HG02884 (cell line): ENCODE measurements around the gene COX7A2L.

ENCODE experiments used
- ATAC-seq: cut with Tn5 transposase; IDR thresholded peaks from one replicate; pipeline ENCODE4 v1.9.1; 2021; ENCODE audit warnings: mild to moderate bottlenecking, moderate library complexity; ENCODE audit not compliant: unreplicated experiment

COX7A2L gene

DNA sequence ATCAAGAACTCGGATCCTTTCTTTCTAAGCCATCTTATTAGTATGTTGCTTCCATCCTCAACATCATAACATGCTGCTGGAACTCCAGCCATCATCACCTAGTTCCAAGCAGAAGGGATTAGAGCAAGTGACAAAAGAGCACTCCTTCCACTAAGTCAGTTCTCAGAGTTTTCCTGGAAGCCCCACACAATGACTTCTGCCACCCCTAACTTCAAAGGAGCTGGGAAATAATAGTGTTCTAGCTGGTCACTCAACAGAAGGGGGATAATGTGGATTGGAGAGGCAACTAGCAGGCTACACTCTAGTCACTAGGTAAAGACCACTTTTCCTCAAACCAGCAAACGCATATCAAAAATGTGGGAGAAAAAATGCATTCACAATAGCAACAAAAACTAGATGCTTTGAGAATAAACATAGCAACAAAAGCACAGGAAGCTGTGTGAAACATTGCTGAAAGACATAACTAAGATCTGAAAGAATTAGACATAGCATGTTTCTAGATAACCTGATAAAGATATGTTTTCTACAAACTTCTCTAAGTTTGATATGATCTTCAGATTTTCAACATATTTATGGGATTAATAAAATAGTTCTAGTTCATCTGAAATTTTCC is 39.5 kb downstream of the COX7A2L start:
- no peak for ATAC-seq

DNA sequence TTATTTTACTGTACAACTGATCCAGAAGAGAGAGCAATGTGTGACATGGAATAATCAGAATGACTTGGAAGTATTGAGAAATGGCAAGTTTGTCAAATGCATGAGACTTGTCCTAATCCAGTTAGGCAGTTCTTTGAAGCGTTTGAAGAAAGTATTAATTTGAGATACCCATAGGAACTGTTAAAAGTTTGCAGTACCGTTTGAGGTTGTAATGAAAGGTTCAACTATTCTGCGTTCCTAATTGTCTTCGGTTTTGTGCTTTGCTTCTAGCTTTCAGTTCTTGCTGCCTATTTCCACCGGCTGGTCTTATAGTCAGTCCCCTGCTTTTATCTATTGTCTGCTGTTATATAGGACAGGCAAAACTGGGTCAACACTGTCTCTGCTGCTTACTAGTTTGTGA is 41.8 kb downstream of the COX7A2L start:
- ATAC-seq, result no peak

DNA sequence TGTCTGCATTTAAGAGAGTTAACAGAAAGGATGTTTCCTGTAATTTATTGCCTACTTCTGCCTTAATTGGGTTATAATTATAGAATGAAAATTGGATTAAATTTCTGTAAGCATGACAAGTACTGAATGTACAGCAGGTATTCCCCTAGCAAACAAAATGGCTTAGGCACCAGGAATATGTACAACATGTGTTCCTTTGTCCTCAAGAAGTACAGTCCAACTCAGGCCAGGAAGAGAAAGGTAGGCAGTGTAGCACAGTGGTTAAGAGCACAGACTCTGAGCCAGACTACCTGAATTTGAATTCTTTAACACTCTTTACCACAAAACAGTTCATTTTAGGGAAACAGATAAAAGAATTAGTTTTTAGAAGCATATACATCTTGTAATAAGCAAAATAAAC is 43.1 kb downstream of the COX7A2L start:
- no peak for ATAC-seq

DNA sequence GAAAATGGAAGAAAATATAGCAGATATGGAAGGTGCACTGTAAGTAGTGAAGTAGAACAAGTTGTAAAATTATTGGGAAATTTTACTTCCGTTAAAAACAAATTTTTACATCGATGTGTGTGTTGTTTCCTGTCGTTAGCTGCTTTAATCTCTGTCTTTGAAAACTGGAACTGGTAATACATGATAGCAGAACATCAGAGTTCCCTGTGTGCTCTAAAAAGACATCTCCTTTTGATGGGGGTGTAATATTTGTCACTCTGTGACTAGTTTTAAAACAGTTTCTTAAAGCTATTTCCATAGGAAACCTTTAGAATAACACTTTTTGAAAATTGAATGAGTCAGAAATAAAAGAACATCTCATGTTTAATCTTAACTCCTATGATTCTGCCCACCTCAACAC is 43.5 kb downstream of the COX7A2L start:
- no peak for ATAC-seq

DNA sequence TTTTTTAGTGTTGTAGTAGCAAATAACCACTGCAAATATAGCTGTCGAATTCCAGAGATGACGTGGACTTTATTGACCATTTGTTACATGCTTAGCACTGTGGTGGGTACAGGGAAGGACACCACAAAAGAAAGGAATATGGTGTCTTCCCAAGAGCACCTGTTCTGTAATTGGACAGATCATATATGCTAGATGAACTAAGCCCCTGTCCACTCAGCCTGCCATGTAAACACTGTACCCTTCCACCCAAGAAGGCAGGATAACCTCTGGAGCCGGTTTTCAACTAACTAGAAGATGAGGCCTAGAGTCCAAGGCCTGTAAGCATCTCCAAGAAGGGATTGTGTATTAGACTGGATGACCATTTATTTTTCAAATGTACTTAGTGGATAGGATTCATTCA is 44.1 kb downstream of the COX7A2L start:
- ATAC-seq, result no peak

DNA sequence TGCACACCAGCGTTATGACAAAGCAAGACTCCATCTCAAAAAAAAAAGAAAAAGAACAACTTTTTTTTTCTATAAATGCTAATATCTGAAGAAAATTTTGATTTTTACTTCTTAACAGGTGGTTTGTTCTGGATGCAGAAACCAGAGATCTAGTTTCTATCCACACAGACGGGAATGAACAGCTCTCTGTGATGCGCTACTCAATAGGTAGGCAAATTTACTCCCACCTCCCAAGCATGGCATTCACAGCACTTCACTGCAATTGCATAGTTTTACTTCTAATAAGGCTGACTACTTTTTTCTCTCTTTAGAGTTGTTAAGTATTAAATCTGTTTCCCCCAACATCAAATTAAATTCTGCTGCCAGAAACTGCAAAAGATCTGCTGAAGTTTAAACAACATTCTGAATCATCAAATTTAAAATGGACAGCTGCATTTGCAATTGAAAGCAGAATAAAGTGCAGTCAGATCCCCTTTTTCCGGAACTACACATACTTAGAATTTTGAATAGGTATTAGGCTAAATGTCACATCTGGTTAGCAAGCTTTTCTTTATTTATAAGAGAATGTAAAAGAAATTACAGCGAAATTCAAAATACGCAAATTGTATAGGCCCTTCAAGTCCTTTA is 45.1 kb downstream of the COX7A2L start:
- ATAC-seq, result no peak

DNA sequence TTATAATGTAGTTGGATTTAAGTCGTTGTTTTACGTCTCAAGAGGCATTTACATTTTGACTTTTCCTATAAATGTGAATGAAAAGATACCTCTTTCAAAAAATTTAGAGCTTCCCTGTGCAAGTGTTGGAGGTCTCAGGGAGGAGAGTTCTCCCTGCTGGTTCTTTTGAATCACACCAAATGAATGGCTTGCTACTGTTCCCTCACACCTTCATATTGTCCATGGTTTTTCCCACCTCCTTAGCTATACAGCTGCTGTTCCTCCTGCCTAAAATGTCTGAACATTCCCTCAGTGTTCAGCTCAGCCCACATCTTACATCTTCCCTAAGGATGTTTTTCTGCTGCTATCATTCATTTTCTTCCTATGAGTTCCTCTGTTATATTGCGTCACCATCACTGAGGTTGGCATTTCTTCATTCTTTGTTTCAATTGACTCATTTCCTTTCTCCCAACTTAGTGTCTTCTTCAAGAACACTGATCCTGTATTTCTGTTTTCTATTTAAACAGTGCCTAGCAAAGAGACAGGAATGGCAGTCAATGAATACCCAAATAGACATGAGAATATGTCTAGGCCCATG is 46.0 kb downstream of the COX7A2L start:
- ATAC-seq, result no peak

DNA sequence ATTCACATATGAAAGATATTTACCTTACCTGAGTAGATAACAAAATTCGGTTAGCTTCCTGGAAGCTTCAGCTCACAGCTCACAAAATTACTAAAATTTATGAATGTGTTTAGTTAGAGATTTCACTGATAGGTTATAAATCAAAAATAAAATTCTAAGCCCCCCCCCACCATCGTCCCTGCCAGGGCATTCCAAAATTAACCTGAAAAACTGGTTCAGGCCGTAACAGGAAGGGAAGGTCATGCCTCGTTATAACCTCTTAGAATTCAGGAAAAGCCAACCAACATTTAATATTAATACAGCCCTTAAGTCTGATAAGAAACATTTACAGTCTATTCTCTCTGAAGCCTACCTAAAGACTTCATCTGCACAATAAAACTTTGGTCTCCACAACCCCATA is 48.9 kb downstream of the COX7A2L start:
- no peak for ATAC-seq

DNA sequence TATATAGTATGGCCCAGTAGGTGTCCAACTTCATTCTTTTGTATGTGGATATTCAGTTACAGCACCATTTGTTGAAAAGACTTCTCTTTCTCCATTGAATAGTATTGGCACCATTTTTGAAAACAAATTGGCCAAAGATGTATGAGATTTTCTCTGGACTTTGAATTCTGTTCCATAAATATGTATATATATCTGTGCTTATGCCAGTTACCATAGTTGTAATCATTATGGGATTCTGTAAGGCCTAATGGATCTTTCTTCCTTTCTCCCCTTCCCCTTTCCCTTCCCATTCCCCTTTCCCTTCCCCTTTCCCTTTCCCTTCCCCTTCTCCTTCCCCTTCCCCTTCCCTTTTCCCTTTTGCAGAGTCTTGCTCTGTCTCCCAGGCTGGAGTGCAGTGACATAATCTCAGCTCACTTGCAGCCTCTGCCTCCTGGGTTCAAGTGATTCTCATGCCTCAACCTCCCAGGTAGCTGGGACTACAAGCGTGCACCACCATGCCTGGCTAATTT is 51.0 kb downstream of the COX7A2L start:
- ATAC-seq, result no peak

DNA sequence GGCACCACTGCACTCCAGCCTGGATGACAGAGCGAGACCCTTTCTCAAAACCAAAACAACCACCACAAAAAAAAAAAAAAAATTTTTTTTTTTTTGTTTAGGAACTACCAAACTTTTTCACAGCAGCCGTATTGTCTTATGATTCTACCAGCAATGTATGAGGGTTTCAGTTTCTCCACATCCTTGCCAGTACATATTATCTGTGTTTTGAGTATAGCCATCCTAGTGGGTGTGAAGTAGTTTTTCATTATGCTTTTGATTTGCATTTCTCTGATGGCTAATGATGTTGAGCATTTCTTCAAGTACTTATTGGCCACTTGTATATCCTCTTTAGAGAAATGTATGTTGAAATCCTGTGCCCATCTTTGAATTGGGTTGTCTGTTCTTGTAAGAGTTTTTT is 51.7 kb downstream of the COX7A2L start:
- no peak for ATAC-seq

DNA sequence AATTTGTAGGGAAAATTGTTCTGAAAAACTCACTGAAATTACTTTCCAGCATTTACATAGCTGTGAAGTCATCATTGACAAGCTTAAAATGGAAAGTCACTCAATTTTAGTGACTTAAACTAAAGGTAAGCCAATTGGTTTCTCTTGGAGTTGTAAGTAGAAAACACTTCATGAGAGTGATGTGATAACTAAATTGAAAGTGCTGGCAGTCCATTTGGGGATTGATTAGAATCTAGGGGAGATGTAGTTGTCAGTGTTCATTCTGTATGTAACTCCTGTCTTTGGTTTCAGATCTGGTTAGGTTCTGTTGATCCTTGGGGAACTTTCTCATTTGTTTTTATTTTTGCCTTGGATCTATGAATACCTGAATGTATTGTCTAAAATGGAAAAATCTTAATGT is 53.8 kb downstream of the COX7A2L start:
- ATAC-seq, result no peak

DNA sequence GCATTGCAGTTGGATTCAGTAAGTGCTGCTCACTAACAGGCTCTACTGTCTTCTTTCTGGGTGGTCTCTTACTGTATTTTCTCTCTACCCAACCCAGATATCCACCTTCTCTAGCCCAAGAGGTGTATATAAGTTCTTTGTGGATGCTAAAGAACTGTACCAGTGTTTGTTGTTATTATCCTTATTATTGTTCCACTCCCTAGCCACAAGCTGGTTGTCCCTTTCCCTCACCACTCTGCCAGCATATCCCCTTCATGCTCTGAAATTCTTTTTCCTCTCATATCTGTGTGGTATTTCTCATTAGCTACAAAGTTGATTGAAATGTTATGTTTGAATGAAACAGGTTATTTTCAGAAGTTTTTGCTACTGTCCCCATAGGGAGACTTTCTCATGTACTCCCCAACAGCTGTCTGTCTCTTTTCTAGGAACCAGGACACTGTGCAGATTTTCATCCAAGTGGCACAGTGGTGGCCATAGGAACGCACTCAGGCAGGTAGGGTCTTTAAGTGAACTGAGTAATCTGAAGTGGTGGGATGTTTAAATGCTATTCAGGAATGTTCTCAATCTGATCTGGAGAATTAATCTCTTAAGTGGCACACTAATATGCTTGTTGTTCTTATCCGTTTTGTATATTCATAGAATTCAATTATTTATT is 56.8 kb downstream of the COX7A2L start:
- ATAC-seq, result no peak

DNA sequence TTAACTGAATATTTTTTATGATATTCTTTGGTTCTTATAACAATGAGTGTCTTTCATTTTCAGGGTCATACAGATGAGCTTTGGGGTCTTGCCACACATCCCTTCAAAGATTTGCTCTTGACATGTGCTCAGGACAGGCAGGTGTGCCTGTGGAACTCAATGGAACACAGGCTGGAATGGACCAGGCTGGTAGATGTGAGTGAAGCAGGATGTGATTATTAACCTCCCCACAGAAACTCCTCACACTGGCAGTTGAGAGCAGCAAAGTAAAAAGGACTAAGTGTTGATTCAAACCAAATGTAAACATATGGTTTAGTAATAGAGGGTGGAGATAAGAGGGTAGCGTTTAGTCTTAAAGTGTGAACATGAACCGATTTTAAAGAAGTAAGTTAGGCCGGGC is 57.8 kb downstream of the COX7A2L start:
- ATAC-seq, result no peak

DNA sequence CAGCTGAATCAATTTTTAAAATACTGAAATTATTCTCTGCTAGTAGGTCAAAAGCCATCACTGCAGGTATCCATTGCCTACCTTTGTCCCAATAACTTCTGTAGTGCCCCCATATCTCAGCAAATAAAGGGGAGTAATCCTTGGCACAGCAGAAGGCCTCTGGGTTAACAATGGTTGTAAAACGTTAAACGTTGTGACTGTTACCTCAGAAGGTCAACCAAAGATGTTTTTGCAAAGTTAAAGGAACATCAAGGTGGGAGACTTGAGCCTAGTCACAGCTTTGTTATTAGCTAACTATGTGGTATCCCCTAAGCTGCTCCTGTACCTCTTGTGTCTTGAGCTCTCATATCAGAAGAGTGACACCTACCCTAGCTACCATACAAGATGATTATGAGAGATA is 60.5 kb downstream of the COX7A2L start:
- no peak for ATAC-seq
